Stimulated activated CD4-positive, alpha-beta T cell treated with anti-CD3 and anti-CD28 coated beads, Interleukin-2, amount 100 ng/mL, for 4 hours (primary cell): ENCODE measurements around the gene SOX12.

ENCODE experiments used
- DNase-seq: peaks from one replicate; pipeline ENCODE4 v3.0.0-alpha.2; 2020; ENCODE audit warnings: low read depth

The SOX12 gene

DNA sequence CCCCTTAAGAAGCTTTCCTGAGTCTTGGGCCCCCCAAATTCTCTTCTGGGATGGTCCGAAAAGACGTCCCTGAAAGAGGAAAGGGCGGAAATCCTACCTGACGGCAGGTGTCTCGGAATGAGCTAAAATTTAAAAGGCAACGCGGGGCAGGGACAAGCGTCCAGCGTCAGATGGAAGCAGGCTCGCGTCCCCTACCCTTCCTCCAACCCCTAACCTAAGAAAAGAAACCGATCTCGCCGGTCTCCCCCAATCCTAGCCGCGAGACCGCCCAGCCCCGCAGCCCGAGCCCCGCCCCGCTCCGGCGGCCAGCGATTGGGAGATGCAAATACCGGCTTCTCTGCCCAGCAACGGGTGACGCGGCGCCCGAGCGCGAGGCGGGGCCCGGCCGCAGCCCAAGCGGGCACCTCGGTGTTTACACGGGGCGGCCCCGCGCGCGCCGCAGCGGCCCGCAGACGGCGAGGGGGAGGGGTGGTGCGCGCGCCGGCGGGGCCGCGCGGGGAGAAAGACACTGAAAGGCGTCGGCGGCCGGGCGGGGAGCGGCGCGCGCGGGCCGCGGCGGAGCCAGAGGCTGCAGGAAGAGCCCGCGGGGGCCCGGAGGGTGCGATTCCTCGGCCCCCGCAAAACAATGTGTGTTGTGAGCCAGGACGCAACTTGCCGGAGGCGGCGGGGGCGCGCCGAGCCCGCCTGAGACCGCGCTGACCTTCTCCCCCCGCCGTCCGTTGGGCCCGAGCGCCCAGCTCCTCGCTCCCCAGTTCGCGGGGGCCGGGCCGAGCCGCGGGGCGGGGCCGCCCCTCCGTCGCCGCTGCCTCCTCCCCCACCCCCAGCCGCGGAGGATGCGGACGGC is at the start of gene SOX12:
SOX12 (plus strand) TSS at position 508 of the 844 bp plus-strand sequence. CDS start 373 bp downstream, outside the sequence.
- DNase-seq: peak; percentile 97

DNA sequence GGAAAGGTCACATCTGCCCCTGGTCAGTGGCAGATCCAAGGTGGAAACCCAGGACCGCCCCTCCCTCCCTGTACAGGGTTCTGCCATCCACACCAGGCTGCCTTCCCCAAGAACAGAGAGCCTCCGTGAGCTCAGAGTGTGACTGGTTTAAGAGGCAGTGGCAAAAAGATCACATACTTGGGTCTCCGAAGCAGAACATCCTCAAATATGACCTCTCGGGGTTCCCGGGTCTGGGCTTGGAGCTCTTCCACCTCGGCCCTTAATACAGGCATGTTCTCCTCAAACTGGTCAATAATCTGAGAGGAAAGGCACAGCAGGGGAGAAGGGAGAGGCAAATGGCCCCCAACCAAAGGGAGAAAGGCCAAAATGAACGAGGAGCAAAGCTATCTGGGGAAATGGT is 49.6 kb upstream of the SOX12 start:
- DNase-seq: no peak

GRCh38 chr20:276620-277495 is 48.5 kb upstream of the SOX12 start:
- no peak for DNase-seq

- no peak for DNase-seq
Observed at GRCh38 chr20:277496-277781, 47.9 kb upstream of the SOX12 start.

DNA sequence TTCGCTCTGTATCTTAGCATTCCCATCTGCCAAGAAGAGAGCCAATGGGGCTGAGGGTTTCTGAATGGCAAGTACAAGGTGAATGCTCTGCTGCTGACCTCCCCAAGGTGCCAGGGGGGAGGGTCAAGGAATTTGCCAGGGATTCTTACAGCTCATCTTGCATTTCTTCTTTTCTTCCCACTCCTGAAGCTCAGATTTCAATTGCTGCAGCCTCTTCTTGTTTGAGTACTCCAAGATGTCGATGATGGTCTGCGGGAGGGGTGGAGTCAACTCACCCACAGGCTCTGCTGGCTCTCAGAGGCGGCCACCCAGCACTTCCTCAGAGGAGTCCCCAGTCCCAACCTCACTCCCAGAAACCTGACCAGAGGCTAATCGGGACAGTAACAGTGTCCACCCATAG is 47.2 kb upstream of the SOX12 start:
- DNase-seq: no peak

- no peak for DNase-seq
Observed at GRCh38 chr20:278607-279571, 46.5 kb upstream of the SOX12 start.

DNA sequence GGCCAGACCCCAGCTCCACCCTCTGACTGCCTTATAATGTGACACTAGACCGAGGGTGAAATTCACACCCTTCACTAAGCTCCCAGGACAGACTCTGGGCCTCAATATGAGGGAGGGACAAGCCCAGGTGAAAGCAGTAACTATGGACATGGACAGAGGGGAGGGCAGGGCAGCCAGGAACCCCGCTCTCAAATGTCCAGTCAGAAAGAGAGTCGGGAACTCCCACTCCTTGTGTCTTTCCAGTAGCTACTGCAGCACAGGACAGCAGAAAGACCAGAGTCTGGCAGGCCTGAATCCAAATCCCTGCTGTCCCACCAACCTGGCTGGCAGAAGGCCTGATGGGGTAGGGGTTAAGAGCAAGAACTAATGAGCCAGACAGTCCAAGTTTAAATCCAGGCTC is 41.2 kb upstream of the SOX12 start:
- DNase-seq: no peak

DNA sequence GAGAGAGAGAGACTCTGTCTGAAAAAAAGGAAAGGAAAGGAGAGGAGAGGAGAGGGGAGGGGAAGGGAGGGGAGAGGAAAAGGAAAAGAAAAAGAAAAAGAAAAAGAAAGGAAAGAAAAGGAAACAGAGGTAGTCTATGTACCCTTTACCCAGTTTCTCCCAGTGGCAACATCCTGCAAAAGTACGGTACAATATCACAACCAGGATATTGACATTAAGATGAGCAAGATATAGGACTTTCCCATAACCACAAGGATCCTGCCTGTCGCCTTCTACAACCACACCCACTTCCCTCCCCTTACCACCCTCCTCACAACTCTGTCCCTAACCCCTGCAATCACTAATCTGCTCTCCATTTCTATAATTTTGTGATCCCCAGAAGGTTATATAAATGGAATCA is 38.8 kb upstream of the SOX12 start:
- DNase-seq: no peak

- DNase-seq: no peak
Observed at GRCh38 chr20:288956-289692, 36.2 kb upstream of the SOX12 start.

- DNase-seq: no peak
Observed at GRCh38 chr20:289693-290083, 35.7 kb upstream of the SOX12 start.

- DNase-seq: peak; percentile 80
Observed at GRCh38 chr20:290084-290831, 35.1 kb upstream of the SOX12 start, which contains the start of gene C20orf96. TSS of gene C20orf96 (minus strand) at chr20:290750. CDS start at chr20:290610, 140 bp downstream.

DNA sequence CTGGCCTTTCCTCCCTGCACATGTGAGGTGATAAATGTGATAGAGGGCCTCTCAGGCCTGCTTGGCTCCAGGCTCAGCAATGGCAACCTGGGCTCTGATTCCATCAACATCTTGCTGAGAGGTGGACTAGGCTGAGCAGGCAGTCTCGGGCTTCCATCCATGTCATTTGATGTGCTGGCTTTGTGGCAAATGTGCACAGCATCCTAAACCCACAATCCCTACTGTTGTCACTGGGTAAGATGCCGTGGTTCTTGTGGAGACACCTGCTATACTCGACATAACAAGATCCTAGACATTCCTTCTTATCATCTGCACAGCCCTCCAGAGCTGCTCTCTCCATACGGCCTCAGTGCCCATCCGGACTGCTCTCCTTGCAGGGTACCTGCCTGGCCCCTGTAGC is 30.8 kb upstream of the SOX12 start:
- DNase-seq: no peak

DNA sequence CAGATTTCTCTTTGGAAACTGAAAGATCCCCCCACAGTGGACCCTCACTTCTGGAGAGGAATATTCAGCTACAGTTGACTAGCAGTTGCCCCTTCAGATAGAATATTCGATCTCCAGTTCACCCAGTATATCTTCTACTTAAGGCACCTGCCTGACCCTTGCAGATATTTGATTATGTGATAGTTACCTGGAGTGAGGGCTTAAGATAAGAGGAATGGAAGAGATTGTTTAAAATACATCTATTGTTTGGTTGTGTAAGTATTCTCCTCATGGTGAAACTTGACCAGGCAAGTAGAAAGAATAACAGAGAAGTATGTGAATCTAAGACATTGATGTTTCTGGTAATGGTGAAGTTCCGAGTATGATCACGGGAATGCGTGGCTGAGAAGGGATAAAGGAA is 29.5 kb upstream of the SOX12 start:
- DNase-seq: no peak

GRCh38 chr20:297098-297924 is 28.0 kb upstream of the SOX12 start, which contains the start of gene ZCCHC3:
TSS of gene ZCCHC3 (plus strand) at chr20:297570. CDS start at chr20:297587, 17 bp downstream.
- DNase-seq: peak; percentile 80

GRCh38 chr20:297925-298775 is 27.2 kb upstream of the SOX12 start:
- peak; percentile 15 for DNase-seq

GRCh38 chr20:298776-299391 is 26.5 kb upstream of the SOX12 start:
- DNase-seq: no peak

- no peak for DNase-seq
Observed at GRCh38 chr20:300345-300990, 24.9 kb upstream of the SOX12 start.
